HG03558 (cell line): Measurements from ENCODE around the gene TRIM52.
"Not testable (repeated sequence)": the region's sequence is repeated elsewhere in the genome, so short reads cannot be mapped to it uniquely, and the experiment has no call there.

Experiments used
- ATAC-seq: cut with Tn5 transposase; IDR thresholded peaks from one replicate; pipeline ENCODE4 v1.9.1; 2021; ENCODE audit warnings: moderate number of reproducible peaks; ENCODE audit not compliant: unreplicated experiment; ENCODE audit errors: extremely low read depth

Gene TRIM52

DNA sequence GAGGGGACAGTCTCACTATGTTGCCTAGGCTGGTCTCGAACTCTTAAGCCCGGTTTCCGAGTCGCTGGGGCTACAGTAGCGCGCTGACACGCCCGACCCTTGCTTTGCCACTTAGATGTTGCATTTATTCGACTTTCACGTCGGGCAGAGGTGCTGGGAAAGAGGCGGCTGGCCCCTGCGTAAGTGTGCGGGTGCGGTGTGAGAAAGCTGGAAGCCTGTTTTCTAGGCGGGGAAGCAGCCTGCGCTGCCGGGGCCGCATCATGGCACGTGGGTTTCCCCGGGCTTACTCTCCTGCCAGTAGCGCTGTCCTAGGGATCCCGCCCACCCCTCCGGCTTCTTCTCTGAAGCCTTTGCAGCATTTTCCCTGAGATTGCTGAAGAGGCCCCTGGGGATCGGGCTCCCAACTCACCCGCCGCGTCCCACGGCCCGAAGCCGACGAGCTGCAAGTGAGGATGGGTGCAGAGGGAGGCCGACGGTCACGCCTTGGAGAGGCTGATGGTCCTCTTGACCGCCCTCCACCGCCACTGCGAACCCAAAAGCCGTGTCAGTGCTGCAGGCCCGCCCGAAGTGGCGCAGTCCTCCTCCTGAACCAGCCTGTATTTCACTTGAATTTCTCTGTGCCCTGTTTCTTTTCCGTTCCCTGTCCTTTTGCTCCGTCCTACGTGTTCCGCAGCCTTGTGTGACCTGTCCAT lies 43.7 kb downstream of the TRIM52 start:
- no peak for ATAC-seq

DNA sequence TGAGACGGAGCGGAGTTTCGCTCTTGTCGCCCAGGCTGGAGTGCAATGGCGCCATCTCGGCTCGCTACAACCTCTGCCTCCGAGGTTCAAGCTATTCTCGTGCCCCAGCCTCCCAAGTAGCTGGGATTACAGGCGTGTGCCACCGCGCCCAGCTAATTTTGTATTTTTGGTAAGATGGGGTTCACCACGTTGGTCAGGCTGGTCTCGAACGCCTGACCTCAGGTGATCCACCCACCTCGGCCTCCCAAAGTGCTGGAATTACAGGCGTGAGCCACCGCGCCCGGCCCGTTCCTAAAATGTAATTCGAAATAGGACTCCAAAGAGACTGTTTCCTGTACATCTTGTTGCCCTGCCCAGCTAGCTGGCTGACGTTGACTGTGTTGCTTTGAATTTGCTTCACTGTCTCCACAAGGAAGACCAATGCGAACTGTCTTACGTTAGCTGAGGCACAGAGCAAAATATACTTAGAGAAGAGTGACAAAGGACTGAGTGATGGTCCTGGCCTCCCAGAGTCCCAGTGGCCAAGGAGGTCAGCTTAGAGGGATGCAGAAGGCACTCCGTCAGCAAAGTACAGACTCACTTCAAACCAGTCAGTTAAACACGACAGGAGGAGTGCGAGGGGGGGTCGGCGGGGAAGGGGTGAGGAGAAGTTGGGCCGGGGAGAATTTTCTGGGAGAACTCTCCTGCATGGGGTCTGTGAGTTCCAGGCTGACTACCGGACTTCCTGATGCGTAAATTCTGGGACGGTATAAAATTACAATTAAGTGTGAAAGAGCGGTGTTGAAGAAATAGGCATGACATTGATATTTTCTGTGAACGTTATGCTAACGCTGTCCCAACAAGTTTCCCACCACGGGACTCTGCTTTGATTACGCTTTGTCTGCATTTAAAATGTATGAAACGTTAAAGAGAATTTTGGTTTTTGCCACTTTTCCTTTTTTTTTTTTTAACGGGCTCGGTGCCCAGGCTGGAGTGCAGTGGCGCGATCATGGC lies 44.6 kb downstream of the TRIM52 start:
- no peak for ATAC-seq

- not testable (repeated sequence) for ATAC-seq
Measured at GRCh38 chr5:181214249-181214648, 46.7 kb downstream of the TRIM52 start.

GRCh38 chr5:181212934-181213333 lies 48.0 kb downstream of the TRIM52 start:
- ATAC-seq: no peak

DNA sequence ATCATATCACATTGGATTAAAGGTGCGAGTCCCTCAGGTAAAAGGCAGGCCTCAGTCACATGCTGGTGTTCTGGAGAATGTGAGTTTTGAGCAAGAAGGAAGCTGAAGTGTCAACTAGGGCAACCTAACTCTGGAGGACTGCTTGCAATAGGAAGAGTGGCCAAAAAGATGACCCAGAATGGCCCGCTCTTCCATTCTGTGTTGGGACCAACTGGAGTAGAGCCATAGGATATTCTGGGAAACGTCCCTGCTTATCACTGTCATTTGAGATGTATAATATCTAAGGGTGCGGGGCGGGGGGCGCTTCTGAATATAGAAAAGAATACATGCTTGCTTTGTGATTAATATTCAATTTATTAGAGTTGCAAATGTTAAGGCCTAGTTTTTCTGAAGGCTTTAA lies 48.9 kb downstream of the TRIM52 start:
- no peak for ATAC-seq

- no peak for ATAC-seq
Measured at GRCh38 chr5:181211208-181211607, 49.7 kb downstream of the TRIM52 start.

GRCh38 chr5:181210698-181211097 lies 50.2 kb downstream of the TRIM52 start:
- not testable (repeated sequence) for ATAC-seq

DNA sequence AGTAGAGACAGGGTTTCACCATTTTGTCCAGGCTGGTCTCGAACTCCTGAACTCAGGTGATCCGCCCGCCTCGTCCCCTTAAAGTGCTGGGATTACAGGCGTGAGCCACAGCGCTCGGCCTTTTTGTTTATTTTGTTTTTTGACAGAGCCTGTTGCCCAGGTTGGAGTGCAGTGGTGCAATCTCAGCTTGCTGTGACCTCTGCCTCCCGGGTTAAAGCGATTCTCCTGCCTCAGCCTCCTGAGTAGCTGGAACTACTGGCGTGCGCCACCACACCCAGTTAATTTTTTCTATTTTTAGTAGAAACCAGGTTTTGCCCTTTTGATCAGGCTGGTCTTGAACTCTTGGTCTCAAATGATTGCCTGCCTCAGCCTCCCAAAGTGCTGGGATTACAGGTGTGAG lies 50.8 kb downstream of the TRIM52 start:
- not testable (repeated sequence) for ATAC-seq

- not testable (repeated sequence) for ATAC-seq
Measured at GRCh38 chr5:181209006-181209405, 51.9 kb downstream of the TRIM52 start.

- ATAC-seq: no peak
Measured at GRCh38 chr5:181207960-181208253, 53.0 kb downstream of the TRIM52 start.

- ATAC-seq: peak; percentile 33
Measured at GRCh38 chr5:181207214-181207959, 53.6 kb downstream of the TRIM52 start.

GRCh38 chr5:181205761-181206649 lies 54.9 kb downstream of the TRIM52 start:
- no peak for ATAC-seq
